SK-N-MC (cell line): Measurements from ENCODE around the gene LGALS7B.

Experiments
- DNase-seq: peaks from one replicate; pipeline ENCODE4 v3.0.0-alpha.2; 2011; ENCODE audit warnings: low read depth, low spot score
- H3K27ac ChIP-seq: fragments of 200-600 bp; sonication (generic); 2 replicates; pipeline ENCODE4 v1.5.1; 2016; ENCODE audit warnings: mixed run types
- H3K36me3 ChIP-seq: fragments of 200-600 bp; sonication (generic); 2 replicates; pipeline ENCODE4 v1.6.1; 2017; ENCODE audit warnings: antibody characterized with exemption, low read length, mixed read lengths; ENCODE audit not compliant: insufficient read depth
- H3K4me3 ChIP-seq: fragments of 200-600 bp; sonication (generic); 2 replicates; pipeline ENCODE4 v1.5.1; 2016
- H3K9ac ChIP-seq: fragments of 200-600 bp; sonication (generic); 2 replicates; pipeline ENCODE4 v1.8.0; 2017; ENCODE audit warnings: mixed run types, mixed read lengths; ENCODE audit not compliant: insufficient read length
- H3K9me3 ChIP-seq: fragments of 200-600 bp; sonication (generic); 2 replicates; pipeline ENCODE4 v1.6.1; 2017; ENCODE audit warnings: low read depth, mild to moderate bottlenecking, antibody characterized with exemption, low read length, moderate library complexity, mixed read lengths
- EZH2 ChIP-seq: fragments of 200-600 bp; sonication (generic); IDR thresholded peaks from one replicate; pipeline ENCODE4 v1.6.1; 2017; ENCODE audit warnings: antibody characterized with exemption
- FOXP2 ChIP-seq: optimal IDR thresholded peaks from 2 replicates; pipeline ENCODE3; 2011; ENCODE audit warnings: mild to moderate bottlenecking, moderate library complexity; ENCODE audit not compliant: insufficient read depth; ENCODE audit errors: extremely low read length, control extremely low read depth
- POLR2AphosphoS5 ChIP-seq: IDR thresholded peaks from 2 replicates; pipeline ENCODE4 v1.6.1; 2012; ENCODE audit warnings: mild to moderate bottlenecking, low read depth, low read length, borderline replicate concordance

Gene LGALS7B

DNA sequence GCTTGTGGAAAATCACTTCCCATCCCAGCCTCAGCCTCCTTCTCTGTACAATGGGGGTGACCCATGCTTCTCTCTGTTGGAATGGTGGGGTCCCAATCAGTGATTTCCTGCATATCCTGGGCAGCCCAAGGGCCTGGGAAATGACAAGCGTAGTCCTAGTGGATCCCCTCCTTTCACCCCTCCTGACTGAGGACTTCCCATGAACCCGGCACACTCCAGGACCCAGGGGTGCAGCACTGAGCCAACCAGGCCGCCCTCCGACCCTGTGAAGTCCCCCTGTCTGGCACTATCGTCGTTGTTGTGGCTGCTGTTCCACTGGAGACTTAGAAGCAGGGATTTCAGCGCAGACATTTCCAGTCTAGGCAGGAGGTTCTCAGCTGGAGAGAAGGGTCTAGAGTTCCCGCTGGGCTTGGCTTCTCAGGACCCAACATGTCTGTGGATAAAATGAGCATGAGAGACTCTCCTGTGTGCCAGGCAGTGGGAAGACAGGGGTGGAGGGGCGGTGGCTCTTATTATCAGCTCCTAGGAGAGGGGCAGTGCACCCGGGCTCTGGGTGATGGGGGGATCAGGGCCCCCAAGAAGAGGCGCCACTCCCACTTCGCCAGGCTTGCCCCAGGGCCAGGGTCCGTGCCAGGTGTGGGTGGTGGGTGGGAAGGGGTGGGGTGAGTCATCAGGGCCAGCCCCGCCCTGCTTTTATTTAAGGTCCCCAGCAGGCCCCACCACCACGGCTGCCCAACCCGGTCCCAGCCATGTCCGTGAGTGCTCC lies at the start of gene LGALS7B:
Gene LGALS7B, plus strand, starts transcription at position 723 of the 766 bp plus-strand sequence. Its CDS starts 27 bp downstream, at position 750.
- Histone ChIP-seq H3K27ac (no peak within 1 kb of the TSS), H3K9me3 (no peaks in the 10 kb centered on the region), H3K36me3 (no peaks in the 10 kb centered on the region), H3K4me3 (no peak within 1 kb of the TSS), H3K9ac (no peak within 1 kb of the TSS)
- DNase-seq: no peak
- TF ChIP-seq EZH2 (no peak), FOXP2 (no peak), POLR2AphosphoS5 (no peak)

GRCh38 chr19:38739440-38740256 lies 49.4 kb upstream of the LGALS7B start:
- Histone ChIP-seq H3K4me3 (no peak overlapping the region), H3K36me3 (no peaks in the 10 kb centered on the region), H3K9me3 (no peaks in the 10 kb centered on the region), H3K9ac (no peak overlapping the region), H3K27ac (no peak overlapping the region)
- TF ChIP-seq EZH2 (no peak), POLR2AphosphoS5 (no peak), FOXP2 (no peak)
- DNase-seq: no peak

- no peak overlapping the region for H3K27ac ChIP-seq
- no peaks in the 10 kb centered on the region for H3K36me3 ChIP-seq
- no peak overlapping the region for H3K4me3 ChIP-seq
- TF ChIP-seq FOXP2 (no peak), EZH2 (no peak), POLR2AphosphoS5 (no peak)
- no peaks in the 10 kb centered on the region for H3K9me3 ChIP-seq
- H3K9ac ChIP-seq: no peak overlapping the region
- no peak for DNase-seq
Observed at GRCh38 chr19:38740257-38740592, 48.8 kb upstream of the LGALS7B start.

DNA sequence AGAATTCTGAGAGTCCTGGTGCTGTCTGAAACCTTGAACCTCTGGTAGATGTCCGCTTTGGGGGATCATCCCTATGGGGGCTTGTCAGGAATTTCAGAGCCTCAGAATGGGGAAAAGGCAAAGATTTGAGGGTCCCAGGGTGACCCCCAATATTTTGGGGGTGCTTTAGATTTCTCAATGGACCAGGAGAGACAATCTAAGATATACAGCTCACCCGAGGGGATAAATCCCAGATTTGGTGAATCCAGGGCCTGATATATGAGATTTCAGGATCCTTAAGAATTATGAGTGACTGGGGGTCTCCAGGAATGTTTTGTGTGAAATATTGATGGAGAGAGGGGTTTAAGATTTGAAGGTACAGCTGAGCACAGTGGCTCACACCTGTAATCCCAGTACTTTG lies 48.1 kb upstream of the LGALS7B start:
- Histone ChIP-seq H3K9ac (no peak overlapping the region), H3K4me3 (no peak overlapping the region), H3K36me3 (no peaks in the 10 kb centered on the region), H3K27ac (no peak overlapping the region), H3K9me3 (no peaks in the 10 kb centered on the region)
- TF ChIP-seq EZH2: no peak
- no peak for TF ChIP-seq POLR2AphosphoS5
- TF ChIP-seq FOXP2: no peak
- DNase-seq: no peak

- TF ChIP-seq POLR2AphosphoS5: no peak
- TF ChIP-seq FOXP2: no peak
- TF ChIP-seq EZH2: no peak
- H3K4me3 ChIP-seq: no peak overlapping the region
- H3K9me3 ChIP-seq: no peaks in the 10 kb centered on the region
- no peaks in the 10 kb centered on the region for H3K36me3 ChIP-seq
- no peak for DNase-seq
- H3K27ac ChIP-seq: no peak overlapping the region
- no peak overlapping the region for H3K9ac ChIP-seq
Observed at GRCh38 chr19:38741670-38742069, 47.3 kb upstream of the LGALS7B start.

DNA sequence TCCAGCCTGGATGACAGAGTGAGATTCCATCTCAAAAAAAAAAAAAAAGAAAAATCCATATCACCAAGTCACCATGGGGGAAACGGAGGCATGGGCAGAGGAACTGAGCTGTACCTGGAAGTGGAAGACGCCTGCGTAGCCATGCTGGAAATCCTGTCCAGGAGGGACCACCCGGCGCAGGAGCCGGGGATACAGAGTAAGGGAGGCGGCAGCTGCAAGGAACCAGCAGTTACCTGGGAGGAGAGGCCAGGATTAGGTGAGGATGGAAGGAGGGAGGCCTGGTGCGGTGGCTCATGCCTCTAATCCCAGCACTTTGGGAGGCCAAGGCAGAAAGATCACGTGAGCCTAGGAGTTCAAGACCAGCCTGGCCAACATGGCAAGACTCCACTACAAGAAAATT lies 46.7 kb upstream of the LGALS7B start:
- DNase-seq: no peak
- Histone ChIP-seq H3K9me3 (no peaks in the 10 kb centered on the region), H3K27ac (no peak overlapping the region), H3K4me3 (no peak overlapping the region), H3K36me3 (no peaks in the 10 kb centered on the region), H3K9ac (no peak overlapping the region)
- no peak for TF ChIP-seq EZH2
- no peak for TF ChIP-seq POLR2AphosphoS5
- no peak for TF ChIP-seq FOXP2

DNA sequence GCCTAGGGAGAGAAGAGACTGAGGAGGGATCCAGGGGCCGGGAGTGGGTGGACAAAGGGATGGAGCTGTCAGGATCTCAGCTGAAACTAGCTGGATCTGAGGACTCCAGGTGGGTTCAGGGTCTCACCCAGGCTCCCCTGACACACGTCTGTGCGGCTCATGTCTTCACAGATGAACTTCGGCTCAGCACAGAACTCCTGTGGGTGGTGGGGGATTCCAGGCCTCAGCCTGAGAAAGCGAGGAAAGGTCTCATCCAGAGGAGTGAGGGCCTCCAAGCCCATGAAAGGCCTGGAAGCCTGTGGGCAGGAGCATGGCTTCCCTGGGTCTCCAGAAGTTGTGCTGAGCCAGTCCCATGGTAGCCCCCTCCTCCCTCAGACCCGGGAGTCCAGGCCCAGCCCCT lies 46.1 kb upstream of the LGALS7B start:
- TF ChIP-seq FOXP2 (no peak), POLR2AphosphoS5 (no peak), EZH2 (no peak)
- Histone ChIP-seq H3K9me3 (no peaks in the 10 kb centered on the region), H3K9ac (no peak overlapping the region), H3K36me3 (no peaks in the 10 kb centered on the region), H3K27ac (no peak overlapping the region), H3K4me3 (no peak overlapping the region)
- DNase-seq: no peak

- H3K36me3 ChIP-seq: no peaks in the 10 kb centered on the region
- no peak for DNase-seq
- H3K4me3 ChIP-seq: no peak overlapping the region
- H3K27ac ChIP-seq: no peak overlapping the region
- no peak overlapping the region for H3K9ac ChIP-seq
- H3K9me3 ChIP-seq: no peaks in the 10 kb centered on the region
- TF ChIP-seq FOXP2 (no peak), POLR2AphosphoS5 (no peak), EZH2 (no peak)
Observed at GRCh38 chr19:38743394-38744297, 45.4 kb upstream of the LGALS7B start.
